Parathyroid adenoma (tissue), 2 donors: ENCODE results near the gene ZFP62.

ENCODE experiments used
- H2AFZ ChIP-seq: fragments of 300-600 bp; sonication (generic); one replicate; pipeline ENCODE4 v1.7.0; 2017; ENCODE audit warnings: antibody characterized with exemption, mild to moderate bottlenecking
- H3K27ac ChIP-seq: fragments of 300-600 bp; sonication (generic); one replicate; pipeline ENCODE4 v1.7.0; 2017
- H3K27me3 ChIP-seq: fragments of 300-600 bp; sonication (generic); one replicate; pipeline ENCODE4 v1.7.0; 2017; ENCODE audit warnings: low read length; ENCODE audit not compliant: control insufficient read depth, insufficient read depth
- H3K36me3 ChIP-seq: fragments of 300-600 bp; sonication (generic); one replicate; pipeline ENCODE4 v1.7.0; 2017; ENCODE audit warnings: low read length; ENCODE audit not compliant: control insufficient read depth, insufficient read depth
- H3K4me1 ChIP-seq: fragments of 300-600 bp; sonication (generic); one replicate; pipeline ENCODE4 v1.7.0; 2017; ENCODE audit warnings: control low read depth
- H3K4me2 ChIP-seq: fragments of 300-600 bp; sonication (generic); one replicate; pipeline ENCODE4 v1.7.0; 2017; ENCODE audit warnings: low read length
- H3K4me3 ChIP-seq: fragments of 300-600 bp; sonication (generic); one replicate; pipeline ENCODE4 v1.7.0; 2017; ENCODE audit warnings: low read depth, low read length
- H3K79me2 ChIP-seq: fragments of 300-600 bp; sonication (generic); one replicate; pipeline ENCODE4 v1.7.0; 2017; ENCODE audit warnings: control low read depth
- H3K9ac ChIP-seq: fragments of 300-600 bp; sonication (generic); one replicate; pipeline ENCODE4 v1.7.0; 2017; ENCODE audit warnings: mild to moderate bottlenecking
- H3K9me3 ChIP-seq: fragments of 300-600 bp; sonication (generic); one replicate; pipeline ENCODE4 v1.7.0; 2017; ENCODE audit warnings: low read length; ENCODE audit not compliant: control insufficient read depth
- CTCF ChIP-seq: fragments of 300-600 bp; sonication (generic); IDR thresholded peaks from one replicate; pipeline ENCODE4 v1.7.0; 2017; ENCODE audit warnings: antibody characterized with exemption, mild to moderate bottlenecking
- donor health status: primary hyperparathyroidism.

Gene ZFP62

GRCh38 chr5:180816608-180817534, 44.2 kb downstream of the ZFP62 start:
- Histone ChIP-seq H3K4me1 (peaks cover 6% of the 10 kb centered on the region), H2AFZ (peak overlapping the region; percentile 83), H3K4me3 (no peak overlapping the region), H3K27me3 (no peaks in the 10 kb centered on the region), H3K27ac (peak overlapping the region; percentile 30), H3K4me2 (no peak overlapping the region), H3K79me2 (no peaks in the 10 kb centered on the region), H3K9ac (no peak overlapping the region), H3K9me3 (no peaks in the 10 kb centered on the region), H3K36me3 (no peaks in the 10 kb centered on the region)
- no peak for TF ChIP-seq CTCF

- Histone ChIP-seq H3K4me2 (no peak overlapping the region), H3K79me2 (no peaks in the 10 kb centered on the region), H3K4me1 (peaks cover 10% of the 10 kb centered on the region), H3K36me3 (no peaks in the 10 kb centered on the region), H3K4me3 (no peak overlapping the region), H3K9ac (no peak overlapping the region), H2AFZ (no peak overlapping the region), H3K27ac (peak overlapping the region; percentile 22), H3K27me3 (no peaks in the 10 kb centered on the region), H3K9me3 (no peaks in the 10 kb centered on the region)
- no peak for TF ChIP-seq CTCF
These were observed 45.7 kb downstream of the ZFP62 start for GRCh38 chr5:180815293-180815917.

- Histone ChIP-seq H3K9ac (no peak overlapping the region), H3K79me2 (peaks cover 6% of the 10 kb centered on the region), H3K27me3 (no peaks in the 10 kb centered on the region), H3K4me2 (no peak overlapping the region), H3K9me3 (no peaks in the 10 kb centered on the region), H3K4me3 (no peak overlapping the region), H3K36me3 (no peaks in the 10 kb centered on the region), H2AFZ (no peak overlapping the region), H3K27ac (no peak overlapping the region), H3K4me1 (peaks cover 16% of the 10 kb centered on the region)
- TF ChIP-seq CTCF, result no peak
These were observed 47.7 kb downstream of the ZFP62 start for GRCh38 chr5:180813420-180813819.

GRCh38 chr5:180811623-180812124, 49.4 kb downstream of the ZFP62 start:
- H3K4me1 ChIP-seq, result peaks cover 22% of the 10 kb centered on the region
- no peak overlapping the region for H3K9ac ChIP-seq
- H3K9me3 ChIP-seq, result no peaks in the 10 kb centered on the region
- peak overlapping the region; percentile 98 for H3K27ac ChIP-seq
- H3K4me3 ChIP-seq, result peak overlapping the region; percentile 89
- no peaks in the 10 kb centered on the region for H3K36me3 ChIP-seq
- TF ChIP-seq CTCF, result no peak
- H3K27me3 ChIP-seq, result no peaks in the 10 kb centered on the region
- peak overlapping the region; percentile 71 for H3K4me2 ChIP-seq
- H2AFZ ChIP-seq, result peak overlapping the region; percentile 24
- H3K79me2 ChIP-seq, result peaks cover 9% of the 10 kb centered on the region
